B cell (primary cell): ENCODE results near the gene NTM. TPM values are rescaled to one million over a fixed set of nuclear protein-coding genes. Genes with fewer than 3 reads are reported as not detected.

ENCODE experiments used
- ATAC-seq: fragments of 200-7000 bp; cut with Tn5 transposase; one replicate; pipeline ENCODE4 v1.10.0; 2021; ENCODE audit warnings: low read depth, mild to moderate bottlenecking, moderate number of reproducible peaks, moderate library complexity
- CTCF ChIA-PET: fragments of 350-600 bp; sonication (Branson Sonifier 250); formaldehyde crosslinking; loops from one replicate; lab custom pipeline; 2021; ENCODE audit warnings: antibody characterized with exemption, inconsistent platforms; lab: Charles Lee
- POLR2A ChIA-PET: fragments of 350-600 bp; sonication (Branson Sonifier 250); formaldehyde crosslinking; loops from one replicate; lab custom pipeline; 2021; ENCODE audit warnings: antibody characterized with exemption; lab: Charles Lee
- DNase-seq: peaks from one replicate; pipeline ENCODE4 v3.0.0; 2013
- H2AFZ ChIP-seq: 2 replicates; pipeline ENCODE4 v1.6.1; 2012; ENCODE audit warnings: mild to moderate bottlenecking, low read depth, low read length; ENCODE audit not compliant: insufficient read depth, poor library complexity, severe bottlenecking
- H3K27ac ChIP-seq, 2 donors: 1 replicate in 1 of 2; 2 replicates in 1 of 2; pipeline ENCODE4 v1.5.1; 2012 to 2013; ENCODE audit warnings: low read length in 2 of 2, mild to moderate bottlenecking in 2 of 2, moderate library complexity in 1 of 2
- H3K27me3 ChIP-seq, 4 experiments: fragments of 200-600 bp in 1 of 4; sonication (generic) in 1 of 4; replicated peaks in 1 of 4; 1 replicate in 2 of 4; 2 replicates in 2 of 4; pipeline versions ENCODE4 v1.6.1 to v1.7.0; 2013 to 2016; ENCODE audit warnings: low read length in 3 of 4, mild to moderate bottlenecking in 2 of 4, mixed read lengths in 1 of 4, moderate library complexity in 1 of 4; ENCODE audit not compliant: insufficient read depth in 4 of 4, control insufficient read depth in 3 of 4; ENCODE audit errors: control extremely low read depth in 1 of 4
- H3K36me3 ChIP-seq, 2 experiments: replicated peaks in 1 of 2; 1 replicate in 1 of 2; 2 replicates in 1 of 2; pipeline versions ENCODE4 v1.6.1 to v1.7.1; 2013; ENCODE audit warnings: low read length in 1 of 2; ENCODE audit not compliant: insufficient read depth in 2 of 2, control insufficient read depth in 1 of 2; ENCODE audit errors: control extremely low read depth in 1 of 2, extremely low read depth in 1 of 2
- H3K4me1 ChIP-seq, 2 donors: fragments of 200-600 bp in 1 of 2; sonication (generic) in 1 of 2; 1 replicate in 1 of 2; 2 replicates in 1 of 2; pipeline versions ENCODE4 v1.5.1 to v1.6.1; 2013 to 2017; ENCODE audit warnings: low read length in 2 of 2; ENCODE audit not compliant: control insufficient read depth in 2 of 2, insufficient read depth in 2 of 2
- H3K4me2 ChIP-seq: replicated peaks from 2 replicates; pipeline ENCODE3; 2012; ENCODE audit warnings: mild to moderate bottlenecking, low read depth, low read length; ENCODE audit not compliant: poor library complexity, severe bottlenecking
- H3K4me3 ChIP-seq, 5 experiments: fragments of 200-600 bp in 1 of 5; sonication (generic) in 1 of 5; 1 replicate in 3 of 5; 2 replicates in 2 of 5; pipeline versions ENCODE4 v1.5.1 to v1.7.0; 2011 to 2016; ENCODE audit warnings: low read length in 4 of 5, mild to moderate bottlenecking in 4 of 5, low read depth in 2 of 5, control low read depth in 1 of 5, moderate library complexity in 1 of 5; ENCODE audit not compliant: insufficient read depth in 1 of 5; ENCODE audit errors: control extremely low read depth in 1 of 5, extremely low read depth in 1 of 5
- H3K79me2 ChIP-seq: fragments of 200-600 bp; sonication (generic); one replicate; pipeline ENCODE4 v1.6.0; 2016; ENCODE audit warnings: low read length; ENCODE audit not compliant: control insufficient read depth, insufficient read depth
- H3K9ac ChIP-seq: fragments of 200-600 bp; sonication (generic); 2 replicates; pipeline ENCODE4 v1.6.1; 2017; ENCODE audit warnings: mild to moderate bottlenecking, low read length, moderate library complexity
- H3K9me3 ChIP-seq, 3 donors: one replicate each; pipeline versions ENCODE4 v1.6.1 to v1.7.1; 2013; ENCODE audit warnings: low read length in 2 of 3; ENCODE audit not compliant: control insufficient read depth in 2 of 3, insufficient read depth in 1 of 3; ENCODE audit errors: control extremely low read depth in 1 of 3
- H4K20me1 ChIP-seq: 2 replicates; pipeline ENCODE4 v1.6.0; 2012; ENCODE audit warnings: mild to moderate bottlenecking, low read length; ENCODE audit not compliant: insufficient read depth, control insufficient read depth, poor library complexity, severe bottlenecking
- H3K27ac Mint-ChIP-seq: one replicate; pipeline ENCODE4 v1.8.0; 2021; ENCODE audit warnings: mixed read lengths
- H3K27me3 Mint-ChIP-seq: one replicate; pipeline ENCODE4 v1.8.0; 2021; ENCODE audit warnings: mixed read lengths
- H3K4me1 Mint-ChIP-seq: one replicate; pipeline ENCODE4 v1.8.0; 2021; ENCODE audit warnings: mixed read lengths
- H3K4me3 Mint-ChIP-seq: one replicate; pipeline ENCODE4 v1.8.0; 2021; ENCODE audit warnings: mixed read lengths
- H3K9me3 Mint-ChIP-seq: one replicate; pipeline ENCODE4 v1.8.0; 2022; ENCODE audit warnings: mixed read lengths; ENCODE audit not compliant: insufficient read depth
- CTCF ChIP-seq: fragments of 200-600 bp; IDR thresholded peaks from one replicate; pipeline ENCODE4 v1.8.0; 2022; ENCODE audit warnings: antibody characterized with exemption, mild to moderate bottlenecking
- EZH2 ChIP-seq: IDR thresholded peaks from 2 replicates; pipeline ENCODE4 v1.6.1; 2012; ENCODE audit warnings: borderline replicate concordance, low read depth, mild to moderate bottlenecking, moderate library complexity, low read length; ENCODE audit not compliant: insufficient read depth, poor library complexity, severe bottlenecking
- WGBS: methylation state at CpG from one replicate; pipeline ENCODE4 v1.1.5; 2013; ENCODE audit warnings: missing lambda C conversion rate; ENCODE audit not compliant: insufficient coverage; 5-methylcytosine and 5-hydroxymethylcytosine counted together
- intact Hi-C: fragments of 100-400 bp; cut with micrococcal nuclease; formaldehyde crosslinking; loops from one replicate; pipeline ENCODE4 v1.10.0; 2022
- polyA plus RNA-seq: library from polyadenylated mRNA; depleted of rRNA; stranded (reverse); fragments of >200 nt; gene quantifications from 2 replicates; pipeline ENCODE4 v1.2.3, GENCODE V29; 2012
- total RNA-seq, 2 donors: library from RNA; stranded (reverse); fragments of 120-200 nt in 1 of 2; gene quantifications; 1 replicate in 1 of 2; 2 replicates in 1 of 2; pipeline versions ENCODE4 v1.2.3 to v1.2.4, GENCODE V29; 2013 to 2022

Gene NTM
- total and polyA plus RNA-seq, 2 donors (not counting 1 experiment from before 2014, with no cell fraction given), result not detected

- no peak for DNase-seq
- Histone ChIP-seq H4K20me1 (no peaks in the 10 kb centered on the region), H3K79me2 (no peaks in the 10 kb centered on the region), H3K9ac (no peak overlapping the region), H3K4me3 (no peak overlapping the region), H3K27ac (no peak overlapping the region), H2AFZ (no peak overlapping the region), H3K4me1 (no peaks in the 10 kb centered on the region), H3K4me2 (no peak overlapping the region), H3K27me3 (no peaks in the 10 kb centered on the region), H3K36me3 (no peaks in the 10 kb centered on the region), H3K9me3 (peaks cover 0 to 5% (median 0%) of the 10 kb centered on the region in 3 donors)
- POLR2A ChIA-PET, result no interaction called here
- no peaks in the 10 kb centered on the region for H3K27me3 Mint-ChIP-seq
- CTCF ChIA-PET, result no interaction called here
- intact Hi-C loops, result no loop called here
- ATAC-seq, result no peak
- H3K27ac Mint-ChIP-seq, result no peak overlapping the region
- no peak for TF ChIP-seq EZH2
- TF ChIP-seq CTCF, result no peak
- WGBS, result 72% methylated on average over 4 of the region's 5 CpGs
- no peaks in the 10 kb centered on the region for H3K4me1 Mint-ChIP-seq
- H3K4me3 Mint-ChIP-seq, result no peak overlapping the region
- H3K9me3 Mint-ChIP-seq, result peaks cover 2% of the 10 kb centered on the region
These were observed 342.5 kb downstream of the NTM start for GRCh38 chr11:131712897-131713296.

DNA sequence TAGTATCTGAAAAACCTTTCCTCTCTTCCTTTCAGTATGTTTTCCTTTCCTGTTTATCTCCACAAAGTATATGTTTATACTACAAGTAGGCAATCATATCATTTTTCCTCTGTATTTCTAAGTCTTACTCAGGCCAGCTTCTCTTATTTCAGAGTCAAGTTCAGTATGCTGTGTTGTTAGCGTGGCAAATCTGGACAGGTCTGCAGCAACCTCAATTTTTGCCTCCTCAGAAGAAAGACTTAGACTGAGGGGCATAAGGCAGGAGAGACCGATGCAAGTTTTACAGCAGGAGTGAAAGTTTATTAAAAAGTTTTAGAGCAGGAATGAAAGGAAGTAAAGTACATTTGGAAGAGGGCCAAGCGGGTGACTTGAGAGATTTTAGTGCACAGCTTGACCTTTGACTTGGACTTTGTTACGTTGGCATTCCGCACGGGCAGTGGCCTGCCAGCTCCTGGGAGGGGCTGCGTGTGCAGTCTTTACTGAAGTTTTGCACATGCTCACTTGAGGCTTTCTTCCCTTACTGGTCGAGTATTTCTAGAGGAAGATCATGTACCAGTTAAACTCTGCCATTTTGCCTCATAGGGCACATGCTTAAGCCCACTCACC lies 343.2 kb downstream of the NTM start:
- no peak for ATAC-seq
- ChIA-PET POLR2A (no interaction called here), CTCF (interaction anchor here (1.1 kb wide), 1 partner anchor 26 kb away, joined by 3 read pairs; no protein-coding TSS in a partner anchor)
- Histone ChIP-seq H2AFZ (no peak overlapping the region), H3K9me3 (peaks cover 0 to 5% (median 0%) of the 10 kb centered on the region in 3 donors), H3K27ac (no peak overlapping the region), H4K20me1 (no peaks in the 10 kb centered on the region), H3K27me3 (no peaks in the 10 kb centered on the region), H3K4me3 (no peak overlapping the region), H3K79me2 (no peaks in the 10 kb centered on the region), H3K9ac (no peak overlapping the region), H3K4me2 (no peak overlapping the region), H3K36me3 (no peaks in the 10 kb centered on the region), H3K4me1 (no peaks in the 10 kb centered on the region)
- intact Hi-C loops, result no loop called here
- Mint-ChIP-seq H3K9me3 (peaks cover 2% of the 10 kb centered on the region), H3K27me3 (no peaks in the 10 kb centered on the region), H3K4me3 (no peak overlapping the region), H3K4me1 (no peaks in the 10 kb centered on the region), H3K27ac (no peak overlapping the region)
- 90% methylated on average over 8 of the region's 8 CpGs for WGBS
- TF ChIP-seq CTCF (no peak), EZH2 (no peak)
- no peak for DNase-seq
